ENCODE data around the gene DNAJC16.

Gene DNAJC16

GRCh38 chr1:15620902-15621682, 94.4 kb downstream of the DNAJC16 start:
- no peak for DNase-seq (ENCODE audit: low read depth)

DNA sequence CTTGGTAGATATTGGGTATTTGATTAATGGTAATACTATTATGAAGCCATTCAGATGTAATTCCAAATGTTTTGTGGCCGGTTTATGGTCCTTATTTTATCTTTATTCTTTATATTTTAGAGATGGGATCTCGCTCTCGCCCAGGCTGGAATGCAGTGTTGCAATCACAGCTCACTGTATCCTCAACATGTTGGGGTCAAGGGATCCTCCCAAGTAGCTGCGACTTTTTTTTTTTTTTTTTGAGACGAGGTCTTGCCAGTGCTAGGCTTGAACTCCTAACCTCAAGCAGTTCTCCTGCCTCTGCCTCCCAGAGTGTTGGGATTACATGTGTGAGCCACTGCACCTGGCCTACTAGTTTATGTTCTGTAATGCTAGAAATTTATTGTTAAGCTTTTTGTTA, 95.3 kb downstream of the DNAJC16 start:
- DNase-seq (ENCODE audit: low read depth) = no peak

DNA sequence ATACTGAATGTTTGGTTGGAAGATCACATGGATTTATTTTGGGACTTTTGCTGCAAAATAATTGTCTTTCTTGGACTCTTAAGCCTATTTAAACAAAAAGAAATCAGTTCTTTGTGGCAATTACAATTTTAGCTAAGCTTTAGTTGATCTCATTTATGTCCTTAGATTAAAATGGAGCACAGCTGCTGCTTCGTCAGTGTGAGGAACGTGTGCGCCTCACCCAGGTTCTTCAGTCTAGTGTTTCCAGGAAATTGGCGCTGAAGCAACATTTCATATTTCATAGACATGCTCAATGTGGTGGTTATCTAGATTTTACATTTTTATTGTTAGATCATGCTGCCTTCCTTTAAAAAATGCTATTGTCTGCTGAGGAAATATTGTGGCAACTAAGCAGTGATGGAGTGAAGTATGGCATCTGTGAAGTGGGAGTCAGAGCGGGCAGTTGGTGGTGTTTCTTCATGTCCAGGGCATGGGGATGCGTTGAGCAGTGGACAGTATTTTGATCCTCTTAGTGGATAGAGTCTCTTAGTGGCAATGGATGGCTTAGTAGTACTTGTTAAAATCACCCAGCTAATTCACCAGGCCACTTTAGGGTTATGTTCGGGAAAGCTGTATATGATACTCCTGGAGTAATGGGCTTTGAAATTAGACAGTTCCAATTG, 96.2 kb downstream of the DNAJC16 start:
- DNase-seq (ENCODE audit: low read depth) = no peak

DNA sequence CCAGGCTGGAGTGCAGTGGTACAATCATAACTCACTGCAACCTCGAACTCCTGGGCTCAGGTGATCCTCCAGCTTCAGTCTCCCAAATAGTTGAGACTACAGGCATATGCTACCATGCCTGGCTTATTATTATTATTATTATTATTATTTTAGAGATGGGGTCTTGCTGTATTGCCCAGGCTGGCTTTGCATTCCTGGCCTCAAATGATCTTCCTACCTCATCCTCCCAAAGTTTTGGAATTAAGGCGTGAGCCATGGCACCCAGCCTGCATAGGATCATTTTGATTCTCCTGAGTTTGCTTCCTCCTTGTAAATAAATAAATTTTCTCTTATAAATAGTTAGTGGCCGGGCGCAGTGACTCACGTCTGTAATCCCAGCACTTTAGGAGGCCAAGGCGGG, 96.8 kb downstream of the DNAJC16 start:
- DNase-seq (ENCODE audit: low read depth) = no peak

GRCh38 chr1:15624133-15624714, 97.6 kb downstream of the DNAJC16 start:
- DNase-seq (ENCODE audit: low read depth) = no peak

DNA sequence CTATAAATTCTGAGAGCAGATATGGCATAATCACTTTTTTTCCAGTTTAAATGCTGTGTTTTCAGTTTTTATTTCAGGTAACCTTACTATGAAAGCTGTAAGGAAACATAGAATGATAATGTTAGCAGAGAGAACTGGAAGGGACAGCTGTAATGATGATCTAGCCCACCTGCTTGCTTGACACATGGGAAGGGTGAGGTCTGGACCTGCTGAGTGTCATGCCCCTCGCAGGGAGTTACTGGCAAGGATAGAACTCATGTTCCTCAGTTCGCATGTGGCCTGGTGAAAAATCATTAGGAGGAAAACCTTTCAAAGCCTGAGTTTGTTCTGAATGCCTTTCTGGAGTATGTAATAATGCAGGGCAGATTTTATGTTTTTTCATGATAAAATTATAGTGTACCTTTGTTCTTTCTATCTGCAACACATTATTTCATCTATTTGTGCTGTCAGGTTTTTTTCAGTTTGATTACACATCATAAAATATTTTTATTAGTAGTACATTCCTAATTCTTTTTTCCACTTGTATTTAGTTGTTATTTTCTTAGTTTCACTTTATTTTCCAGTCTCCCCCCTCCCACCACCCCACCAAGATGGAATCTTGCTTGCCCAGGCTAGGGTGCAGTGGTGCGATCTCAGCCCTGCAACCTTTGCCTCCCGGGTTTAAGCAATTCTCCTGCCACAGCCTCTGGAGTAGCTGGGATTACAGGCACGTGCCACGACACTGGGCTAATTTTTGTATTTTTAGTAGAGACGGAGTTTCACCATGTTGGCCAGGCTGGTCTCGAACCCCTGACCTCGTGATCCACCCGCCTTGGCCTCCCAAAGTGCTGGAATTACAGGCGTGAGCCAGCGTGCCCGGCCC, 98.6 kb downstream of the DNAJC16 start:
- no peak for DNase-seq (ENCODE audit: low read depth)
